Measurements from ENCODE around the gene UGT1A3.

GRCh38 chr2:233718552-233718951 lies 10.3 kb upstream of the UGT1A3 start, which contains the start of gene UGT1A4:
- TF ChIP-seq POLR2AphosphoS5 (IDR thresholded peaks at IDR 0.05) (no peak), CTCF (IDR thresholded peaks at IDR 0.05) (no peak), POLR2A (IDR thresholded peaks at IDR 0.05) (no peak), EP300 (IDR thresholded peaks at IDR 0.05) (no peak)
